ENCODE data around the gene XPR1.

Gene XPR1

DNA sequence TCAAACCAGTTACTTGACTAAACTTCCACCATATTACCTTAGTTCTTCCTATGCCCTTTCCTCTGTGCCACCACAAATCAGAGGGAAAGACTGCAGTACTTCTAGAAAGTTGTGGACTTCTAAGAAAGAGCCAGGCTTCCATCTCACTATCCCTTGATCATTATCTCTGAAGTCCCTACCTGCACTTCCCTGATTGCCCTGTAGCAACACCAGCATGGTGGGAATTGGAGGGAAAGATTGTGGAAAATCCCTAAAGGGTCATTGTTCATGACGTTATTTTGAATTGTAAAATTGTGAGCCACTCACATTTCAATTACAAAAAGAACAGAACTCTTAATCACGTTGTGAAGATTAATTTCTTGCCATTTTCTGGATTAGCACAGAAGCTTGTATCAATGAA, 257.5 kb downstream of the XPR1 start:
- Histone ChIP-seq H3K4me1 (ENCODE audit: control insufficient read depth, low read depth, low read length) (no peaks in the 10 kb centered on the region), H3K56ac (ENCODE audit: low read length) (no peak overlapping the region), H3K9ac (ENCODE audit: low read length) (no peak overlapping the region), H4K8ac (ENCODE audit: low read depth, low read length) (no peak overlapping the region), H2BK120ac (ENCODE audit: low read depth, low read length) (no peak overlapping the region), H3K36me3 (ENCODE audit: control insufficient read depth, insufficient read depth, low read length) (no peaks in the 10 kb centered on the region), H2BK5ac (ENCODE audit: low read length) (no peak overlapping the region), H3K79me2 (ENCODE audit: control insufficient read depth, insufficient read depth, low read length) (no peaks in the 10 kb centered on the region), H2BK15ac (replicated peaks; ENCODE audit: low read depth) (no peak overlapping the region), H3K4me3 (ENCODE audit: low read length) (no peak overlapping the region), H3K4ac (ENCODE audit: low read depth, low read length) (no peak overlapping the region), H3K4me2 (ENCODE audit: low read length) (no peak overlapping the region), H3K27ac (ENCODE audit: low read depth, low read length) (no peak overlapping the region), H2AK5ac (ENCODE audit: low read length) (no peak overlapping the region), H4K5ac (ENCODE audit: low read length) (no peak overlapping the region), H3K18ac (ENCODE audit: low read length) (no peak overlapping the region), H3K79me1 (ENCODE audit: low read length) (no peaks in the 10 kb centered on the region), H3K23ac (ENCODE audit: low read length) (no peak overlapping the region), H3K27me3 (ENCODE audit: insufficient read depth, low read length, poor library complexity) (no peaks in the 10 kb centered on the region)
- peak; percentile 43 for DNase-seq
- WGBS (ENCODE audit: extremely low coverage, insufficient coverage, low lambda C conversion rate) = no CpG with 5 or more reads among the region's 2 CpGs

DNA sequence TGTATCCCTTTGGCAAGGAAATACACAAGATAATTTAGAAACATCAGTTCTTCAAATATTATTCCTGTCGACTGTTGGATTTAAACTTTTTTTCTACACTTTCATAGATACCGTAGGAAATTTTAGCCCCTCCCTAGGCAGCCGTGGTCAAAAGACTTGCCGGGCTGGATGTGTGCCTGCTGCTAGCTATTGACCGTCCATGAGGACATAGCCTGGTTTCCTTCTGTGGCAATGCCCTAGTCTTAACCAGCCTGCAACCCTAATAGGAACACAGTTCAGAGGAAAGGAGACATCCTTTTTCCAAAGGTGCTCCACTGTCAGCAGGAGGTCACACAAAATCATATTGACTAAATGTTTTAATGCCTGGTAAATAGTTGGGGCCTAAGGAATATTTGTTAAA, 260.4 kb downstream of the XPR1 start:
- H3K18ac ChIP-seq (ENCODE audit: low read length) = no peak overlapping the region
- no peaks in the 10 kb centered on the region for H3K79me2 ChIP-seq (ENCODE audit: control insufficient read depth, insufficient read depth, low read length)
- H3K27ac ChIP-seq (ENCODE audit: low read depth, low read length) = no peak overlapping the region
- H2BK5ac ChIP-seq (ENCODE audit: low read length) = no peak overlapping the region
- no peak overlapping the region for H3K4me3 ChIP-seq (ENCODE audit: low read length)
- H2BK15ac ChIP-seq (replicated peaks; ENCODE audit: low read depth) = no peak overlapping the region
- H3K23ac ChIP-seq (ENCODE audit: low read length) = no peak overlapping the region
- H3K56ac ChIP-seq (ENCODE audit: low read length) = no peak overlapping the region
- no peak for DNase-seq
- H4K8ac ChIP-seq (ENCODE audit: low read depth, low read length) = no peak overlapping the region
- H3K9ac ChIP-seq (ENCODE audit: low read length) = no peak overlapping the region
- no peaks in the 10 kb centered on the region for H3K36me3 ChIP-seq (ENCODE audit: control insufficient read depth, insufficient read depth, low read length)
- H3K27me3 ChIP-seq (ENCODE audit: insufficient read depth, low read length, poor library complexity) = no peaks in the 10 kb centered on the region
- WGBS (ENCODE audit: extremely low coverage, insufficient coverage, low lambda C conversion rate) = no CpG with 5 or more reads among the region's 5 CpGs
- H3K4ac ChIP-seq (ENCODE audit: low read depth, low read length) = no peak overlapping the region
- no peak overlapping the region for H4K5ac ChIP-seq (ENCODE audit: low read length)
- H3K79me1 ChIP-seq (ENCODE audit: low read length) = no peaks in the 10 kb centered on the region
- no peak overlapping the region for H2BK120ac ChIP-seq (ENCODE audit: low read depth, low read length)
- no peak overlapping the region for H3K4me2 ChIP-seq (ENCODE audit: low read length)
- no peak overlapping the region for H2AK5ac ChIP-seq (ENCODE audit: low read length)
- no peaks in the 10 kb centered on the region for H3K4me1 ChIP-seq (ENCODE audit: control insufficient read depth, low read depth, low read length)

DNA sequence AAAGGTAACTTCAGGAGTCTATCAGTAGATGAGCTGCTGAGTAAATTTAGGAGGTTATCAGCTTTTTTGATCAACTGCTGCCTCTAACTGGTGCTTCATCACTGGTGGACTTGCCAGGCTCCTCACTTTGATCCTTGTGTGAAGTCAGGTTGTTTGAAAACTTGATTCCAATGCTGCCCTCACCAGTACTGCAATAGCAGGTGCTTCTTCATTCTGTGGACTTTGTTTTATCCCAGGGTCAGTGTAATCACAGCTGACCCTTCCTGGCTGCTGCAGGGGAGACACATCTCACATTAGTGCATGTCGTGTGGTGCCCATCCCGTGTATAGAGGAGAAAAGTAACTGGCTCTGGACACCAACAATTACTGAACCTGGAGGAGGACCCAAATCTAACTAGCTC, 260.9 kb downstream of the XPR1 start:
- Histone ChIP-seq H3K4me3 (ENCODE audit: low read length) (no peak overlapping the region), H3K4me1 (ENCODE audit: control insufficient read depth, low read depth, low read length) (no peaks in the 10 kb centered on the region), H3K9ac (ENCODE audit: low read length) (no peak overlapping the region), H3K4ac (ENCODE audit: low read depth, low read length) (no peak overlapping the region), H3K18ac (ENCODE audit: low read length) (no peak overlapping the region), H4K5ac (ENCODE audit: low read length) (no peak overlapping the region), H3K56ac (ENCODE audit: low read length) (no peak overlapping the region), H2AK5ac (ENCODE audit: low read length) (no peak overlapping the region), H3K27me3 (ENCODE audit: insufficient read depth, low read length, poor library complexity) (no peaks in the 10 kb centered on the region), H2BK120ac (ENCODE audit: low read depth, low read length) (no peak overlapping the region), H3K4me2 (ENCODE audit: low read length) (no peak overlapping the region), H3K79me2 (ENCODE audit: control insufficient read depth, insufficient read depth, low read length) (no peaks in the 10 kb centered on the region), H3K27ac (ENCODE audit: low read depth, low read length) (no peak overlapping the region), H4K8ac (ENCODE audit: low read depth, low read length) (no peak overlapping the region), H2BK15ac (replicated peaks; ENCODE audit: low read depth) (no peak overlapping the region), H3K79me1 (ENCODE audit: low read length) (no peaks in the 10 kb centered on the region), H3K23ac (ENCODE audit: low read length) (no peak overlapping the region), H2BK5ac (ENCODE audit: low read length) (no peak overlapping the region), H3K36me3 (ENCODE audit: control insufficient read depth, insufficient read depth, low read length) (no peaks in the 10 kb centered on the region)
- no CpG with 5 or more reads among the region's 2 CpGs for WGBS (ENCODE audit: extremely low coverage, insufficient coverage, low lambda C conversion rate)
- no peak for DNase-seq

DNA sequence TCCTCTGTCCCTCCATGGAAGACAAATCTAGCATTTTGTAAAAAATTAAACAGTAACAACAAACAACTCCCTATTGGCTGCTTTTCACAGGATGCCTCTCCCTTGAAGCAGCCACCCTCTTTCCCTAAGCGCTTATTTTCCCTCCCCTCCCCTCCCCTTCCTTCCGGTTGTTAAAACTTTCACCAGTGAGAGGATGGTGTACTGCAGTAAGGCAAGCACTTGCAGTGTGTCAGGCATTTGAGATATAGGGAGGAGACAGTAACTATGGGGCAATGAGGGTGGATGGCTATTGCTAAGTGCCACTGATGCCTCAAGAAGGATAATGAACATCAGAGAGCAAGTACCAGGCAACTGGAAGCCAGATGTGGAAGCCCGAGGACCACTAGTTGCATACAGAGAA, 261.8 kb downstream of the XPR1 start:
- Histone ChIP-seq H3K18ac (ENCODE audit: low read length) (no peak overlapping the region), H3K27ac (ENCODE audit: low read depth, low read length) (no peak overlapping the region), H3K4me3 (ENCODE audit: low read length) (no peak overlapping the region), H3K36me3 (ENCODE audit: control insufficient read depth, insufficient read depth, low read length) (no peaks in the 10 kb centered on the region), H3K9ac (ENCODE audit: low read length) (no peak overlapping the region), H2AK5ac (ENCODE audit: low read length) (no peak overlapping the region), H2BK5ac (ENCODE audit: low read length) (no peak overlapping the region), H2BK120ac (ENCODE audit: low read depth, low read length) (no peak overlapping the region), H3K79me2 (ENCODE audit: control insufficient read depth, insufficient read depth, low read length) (no peaks in the 10 kb centered on the region), H3K4me1 (ENCODE audit: control insufficient read depth, low read depth, low read length) (peaks cover 2% of the 10 kb centered on the region), H3K56ac (ENCODE audit: low read length) (no peak overlapping the region), H3K4me2 (ENCODE audit: low read length) (no peak overlapping the region), H3K79me1 (ENCODE audit: low read length) (no peaks in the 10 kb centered on the region), H3K4ac (ENCODE audit: low read depth, low read length) (no peak overlapping the region), H4K8ac (ENCODE audit: low read depth, low read length) (no peak overlapping the region), H4K5ac (ENCODE audit: low read length) (no peak overlapping the region), H3K23ac (ENCODE audit: low read length) (no peak overlapping the region), H2BK15ac (replicated peaks; ENCODE audit: low read depth) (no peak overlapping the region), H3K27me3 (ENCODE audit: insufficient read depth, low read length, poor library complexity) (no peaks in the 10 kb centered on the region)
- no peak for DNase-seq
- no CpG with 5 or more reads among the region's 3 CpGs for WGBS (ENCODE audit: extremely low coverage, insufficient coverage, low lambda C conversion rate)

DNA sequence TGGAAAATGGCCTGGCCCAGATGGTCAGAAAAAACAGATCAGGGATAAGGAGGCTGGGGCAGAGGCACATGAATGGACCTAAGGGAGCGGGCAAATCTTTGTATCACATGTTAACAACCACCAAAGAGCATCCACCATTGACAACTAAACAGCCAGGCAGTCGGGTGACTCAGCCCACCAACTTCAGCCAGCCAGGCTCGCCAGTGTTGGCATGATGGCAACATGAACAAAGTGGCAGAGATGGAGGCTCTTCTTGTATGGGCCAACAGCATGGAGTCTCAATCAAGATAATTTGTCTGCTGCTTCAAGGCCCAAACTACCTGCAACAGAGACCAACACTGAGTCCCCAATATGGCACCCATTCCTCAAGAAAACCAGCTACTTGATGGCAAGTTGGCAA, 264.3 kb downstream of the XPR1 start:
- Histone ChIP-seq H2AK5ac (ENCODE audit: low read length) (no peak overlapping the region), H3K27ac (ENCODE audit: low read depth, low read length) (no peak overlapping the region), H3K79me1 (ENCODE audit: low read length) (no peaks in the 10 kb centered on the region), H3K4ac (ENCODE audit: low read depth, low read length) (no peak overlapping the region), H3K4me2 (ENCODE audit: low read length) (no peak overlapping the region), H2BK120ac (ENCODE audit: low read depth, low read length) (no peak overlapping the region), H3K4me3 (ENCODE audit: low read length) (no peak overlapping the region), H2BK5ac (ENCODE audit: low read length) (no peak overlapping the region), H3K9ac (ENCODE audit: low read length) (no peak overlapping the region), H3K36me3 (ENCODE audit: control insufficient read depth, insufficient read depth, low read length) (no peaks in the 10 kb centered on the region), H3K4me1 (ENCODE audit: control insufficient read depth, low read depth, low read length) (peaks cover 15% of the 10 kb centered on the region), H3K18ac (ENCODE audit: low read length) (no peak overlapping the region), H4K8ac (ENCODE audit: low read depth, low read length) (no peak overlapping the region), H3K23ac (ENCODE audit: low read length) (no peak overlapping the region), H3K56ac (ENCODE audit: low read length) (no peak overlapping the region), H2BK15ac (replicated peaks; ENCODE audit: low read depth) (no peak overlapping the region), H3K79me2 (ENCODE audit: control insufficient read depth, insufficient read depth, low read length) (no peaks in the 10 kb centered on the region), H4K5ac (ENCODE audit: low read length) (no peak overlapping the region), H3K27me3 (ENCODE audit: insufficient read depth, low read length, poor library complexity) (no peaks in the 10 kb centered on the region)
- no peak for DNase-seq
- no CpG with 5 or more reads among the region's 3 CpGs for WGBS (ENCODE audit: extremely low coverage, insufficient coverage, low lambda C conversion rate)

DNA sequence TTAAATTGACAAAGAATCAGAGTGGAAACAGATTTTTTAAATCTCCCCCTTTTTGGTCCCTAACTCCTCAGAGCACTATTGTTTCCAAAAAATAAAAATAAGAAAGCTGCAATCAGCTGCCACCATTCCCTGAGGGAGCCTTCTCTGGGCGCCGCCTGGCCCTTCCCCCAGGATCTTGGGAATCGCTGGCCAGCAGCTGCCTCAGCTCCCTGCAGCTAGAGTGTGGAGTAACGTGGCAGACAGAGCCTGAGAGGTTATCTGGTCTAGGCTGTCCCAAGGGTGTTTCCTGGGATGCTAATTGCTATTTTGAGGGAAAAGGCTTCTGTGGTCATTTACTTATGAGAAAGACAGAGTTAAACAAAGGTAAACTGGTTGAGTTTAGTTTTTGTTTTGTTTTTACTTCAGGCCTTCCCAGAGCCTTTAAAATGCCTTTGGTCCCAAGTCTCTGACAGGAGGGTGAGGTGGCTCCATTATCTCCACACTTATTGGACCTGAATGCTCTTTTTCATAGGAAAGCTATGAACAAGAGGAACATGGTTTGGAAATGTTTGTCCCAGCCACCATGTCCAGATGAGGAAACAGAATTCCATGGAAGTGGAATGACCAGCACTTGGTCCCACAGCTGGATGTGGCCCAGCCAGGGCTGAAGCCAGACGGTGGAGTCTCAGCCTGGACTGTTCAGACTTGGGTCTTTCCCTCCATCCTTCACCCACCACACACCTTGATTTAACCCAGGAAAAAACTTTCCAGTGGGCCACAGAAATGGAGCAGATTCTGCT, 266.8 kb downstream of the XPR1 start:
- H3K79me1 ChIP-seq (ENCODE audit: low read length) = no peaks in the 10 kb centered on the region

More for the DNA sequence above, 266.8 kb downstream of the XPR1 start:
- Histone ChIP-seq H2BK120ac (ENCODE audit: low read depth, low read length) (no peak overlapping the region), H2AK5ac (ENCODE audit: low read length) (peak overlapping the region; percentile 24), H3K79me2 (ENCODE audit: control insufficient read depth, insufficient read depth, low read length) (no peaks in the 10 kb centered on the region), H3K4me1 (ENCODE audit: control insufficient read depth, low read depth, low read length) (peaks cover 15% of the 10 kb centered on the region), H3K27ac (ENCODE audit: low read depth, low read length) (peak overlapping the region; percentile 35), H3K4ac (ENCODE audit: low read depth, low read length) (peak overlapping the region; percentile 18), H2BK5ac (ENCODE audit: low read length) (peak overlapping the region; percentile 60), H2BK15ac (replicated peaks; ENCODE audit: low read depth) (no peak overlapping the region), H4K5ac (ENCODE audit: low read length) (no peak overlapping the region), H3K36me3 (ENCODE audit: control insufficient read depth, insufficient read depth, low read length) (no peaks in the 10 kb centered on the region), H3K27me3 (ENCODE audit: insufficient read depth, low read length, poor library complexity) (no peaks in the 10 kb centered on the region), H3K18ac (ENCODE audit: low read length) (no peak overlapping the region), H4K8ac (ENCODE audit: low read depth, low read length) (no peak overlapping the region), H3K4me3 (ENCODE audit: low read length) (no peak overlapping the region), H3K4me2 (ENCODE audit: low read length) (no peak overlapping the region), H3K9ac (ENCODE audit: low read length) (no peak overlapping the region), H3K56ac (ENCODE audit: low read length) (peak overlapping the region; percentile 75), H3K23ac (ENCODE audit: low read length) (no peak overlapping the region)
- WGBS (ENCODE audit: extremely low coverage, insufficient coverage, low lambda C conversion rate) = no CpG with 5 or more reads among the region's 5 CpGs
- peak; percentile 71 for DNase-seq

Measured in mesendoderm (in vitro differentiated cells).